ENCODE data around the gene GPBAR1.

GRCh38 chr2:218224186-218224585 lies 36.6 kb upstream of the GPBAR1 start:
- TF ChIP-seq POLR2A (IDR thresholded peaks at IDR 0.05; ENCODE audit: control extremely low read depth in 1 of 2, low read depth in 2 of 2, low read length in 2 of 2) (no peak), ASH2L (IDR thresholded peaks at IDR 0.05; ENCODE audit: low read length) (no peak), RFX5 (IDR thresholded peaks at IDR 0.05; ENCODE audit: borderline replicate concordance, low read depth, low read length) (no peak), USF2 (IDR thresholded peaks at IDR 0.05; ENCODE audit: low read length) (no peak), POLR2AphosphoS5 (IDR thresholded peaks at IDR 0.05; ENCODE audit: low read depth, low read length) (no peak), CTCF (IDR thresholded peaks at IDR 0.05; ENCODE audit: control extremely low read depth in 1 of 3, insufficient read depth in 1 of 3, low read depth in 1 of 3, low read length in 3 of 3) (no peak), EZH2 (IDR thresholded peaks at IDR 0.05; ENCODE audit: low read depth, low read length, severe bottlenecking) (no peak), EP300 (IDR thresholded peaks at IDR 0.05; ENCODE audit: borderline replicate concordance in 1 of 2, low read depth in 2 of 2, low read length in 2 of 2) (no peak), SRF (IDR thresholded peaks at IDR 0.05; ENCODE audit: low read depth, low read length) (no peak), CEBPB (IDR thresholded peaks at IDR 0.05; ENCODE audit: low read depth, low read length) (no peak), ATF3 (IDR thresholded peaks at IDR 0.05; ENCODE audit: insufficient read depth, low read depth, low read length) (no peak), SP1 (IDR thresholded peaks at IDR 0.05; ENCODE audit: low read depth, low read length) (no peak), CREB1 (IDR thresholded peaks at IDR 0.05) (no peak), CBX5 (IDR thresholded peaks at IDR 0.05; ENCODE audit: low read depth, low read length) (no peak)
